Neuronal stem cell (in vitro differentiated cells): Measurements from ENCODE around the gene CLDN16.

ENCODE experiments used
- DNase-seq: peaks from one replicate; pipeline ENCODE4 v3.0.0-alpha.2; 2013; ENCODE audit warnings: low spot score
- H2AFZ ChIP-seq: one replicate; pipeline ENCODE4 v1.6.1; 2013; ENCODE audit warnings: mild to moderate bottlenecking, low read length, inconsistent platforms
- H2AK5ac ChIP-seq: 2 replicates; pipeline ENCODE4 v1.6.1; 2013; ENCODE audit warnings: low read depth, mild to moderate bottlenecking, inconsistent platforms, low read length, moderate library complexity, mixed read lengths
- H2BK120ac ChIP-seq: 2 replicates; pipeline ENCODE4 v1.6.1; 2013; ENCODE audit warnings: low read depth, mild to moderate bottlenecking, inconsistent platforms, low read length, moderate library complexity, mixed read lengths
- H2BK12ac ChIP-seq: one replicate; pipeline ENCODE4 v1.6.1; 2013; ENCODE audit warnings: low read length, inconsistent platforms
- H2BK15ac ChIP-seq: 2 replicates; pipeline ENCODE4 v1.6.1; 2013; ENCODE audit warnings: mild to moderate bottlenecking, low read length, inconsistent platforms, mixed read lengths
- H2BK5ac ChIP-seq: one replicate; pipeline ENCODE4 v1.6.1; 2013; ENCODE audit warnings: inconsistent platforms, mild to moderate bottlenecking, low read length, moderate library complexity
- H3K14ac ChIP-seq: one replicate; pipeline ENCODE4 v1.6.1; 2013; ENCODE audit warnings: low read length, inconsistent platforms
- H3K18ac ChIP-seq: 2 replicates; pipeline ENCODE4 v1.6.1; 2013; ENCODE audit warnings: low read length, inconsistent platforms
- H3K23ac ChIP-seq: 2 replicates; pipeline ENCODE4 v1.6.1; 2013; ENCODE audit warnings: low read depth, mild to moderate bottlenecking, mixed read lengths, low read length, inconsistent platforms; ENCODE audit not compliant: poor library complexity
- H3K27ac ChIP-seq: replicated peaks from 3 replicates; pipeline ENCODE4 v1.5.1; 2013; ENCODE audit warnings: low read length, inconsistent platforms
- H3K27me3 ChIP-seq, 3 experiments: 2 replicates each; pipeline ENCODE4 v1.6.1; 2013; ENCODE audit warnings: low read length in 3 of 3, mild to moderate bottlenecking in 2 of 3, inconsistent platforms in 1 of 3, low read depth in 1 of 3, mixed read lengths in 1 of 3, moderate library complexity in 1 of 3; ENCODE audit not compliant: control insufficient read depth in 3 of 3, insufficient read depth in 3 of 3
- H3K36me3 ChIP-seq, 2 donors: replicated peaks in 1 of 2; 2 replicates each; pipeline ENCODE4 v1.6.1; 2013; ENCODE audit warnings: low read length in 2 of 2; ENCODE audit not compliant: control insufficient read depth in 2 of 2, insufficient read depth in 2 of 2
- H3K4ac ChIP-seq: 2 replicates; pipeline ENCODE4 v1.6.1; 2013; ENCODE audit warnings: inconsistent platforms, mild to moderate bottlenecking, low read length, moderate library complexity
- H3K4me1 ChIP-seq, 2 donors: 1 replicate in 1 of 2; 2 replicates in 1 of 2; pipeline ENCODE4 v1.6.1; 2013; ENCODE audit warnings: low read length in 2 of 2, low read depth in 1 of 2; ENCODE audit not compliant: control insufficient read depth in 2 of 2, insufficient read depth in 1 of 2
- H3K4me2 ChIP-seq: one replicate; pipeline ENCODE4 v1.6.1; 2013; ENCODE audit warnings: mild to moderate bottlenecking, low read length, inconsistent platforms; ENCODE audit not compliant: insufficient read depth, poor library complexity, severe bottlenecking
- H3K4me3 ChIP-seq, 2 donors: 2 replicates each; pipeline ENCODE4 v1.5.1; 2013; ENCODE audit warnings: low read length in 2 of 2, mild to moderate bottlenecking in 2 of 2, inconsistent platforms in 1 of 2, moderate library complexity in 1 of 2
- H3K79me1 ChIP-seq: one replicate; pipeline ENCODE4 v1.6.1; 2013; ENCODE audit warnings: low read depth, mild to moderate bottlenecking, inconsistent platforms, low read length, moderate library complexity
- H3K9ac ChIP-seq: one replicate; pipeline ENCODE4 v1.6.1; 2013; ENCODE audit warnings: mild to moderate bottlenecking, low read depth, low read length, inconsistent platforms; ENCODE audit not compliant: poor library complexity
- H3K9me3 ChIP-seq, 2 donors: replicated peaks in 1 of 2; 2 replicates each; pipeline versions ENCODE3 to v1.6.1; 2013; ENCODE audit warnings: low read length in 2 of 2, mild to moderate bottlenecking in 2 of 2, inconsistent platforms in 1 of 2, low read depth in 1 of 2, mixed read lengths in 1 of 2, moderate library complexity in 1 of 2; ENCODE audit not compliant: control insufficient read depth in 2 of 2, insufficient read depth in 1 of 2
- H4K8ac ChIP-seq: one replicate; pipeline ENCODE4 v1.6.1; 2013; ENCODE audit warnings: low read depth, mild to moderate bottlenecking, inconsistent platforms, low read length, moderate library complexity
- H4K91ac ChIP-seq: one replicate; pipeline ENCODE4 v1.6.1; 2013; ENCODE audit warnings: low read length, low read depth, mild to moderate bottlenecking, inconsistent platforms; ENCODE audit not compliant: poor library complexity
- whole genome bisulfite sequencing, 2 donors: extraction: QIAGEN DNeasy Blood & Tissue Kit; methylation state at CpG; one replicate each; pipeline ENCODE4 v1.1.7; 2013; ENCODE audit warnings: missing lambda C conversion rate in 2 of 2, mixed read lengths in 1 of 2; ENCODE audit not compliant: insufficient read length in 2 of 2, insufficient replicate concordance in 1 of 2; ENCODE audit errors: extremely low coverage in 2 of 2; 5-methylcytosine and 5-hydroxymethylcytosine counted together

CLDN16 gene

GRCh38 chr3:190361791-190362190 lies 26.2 kb upstream of the CLDN16 start:
- no peak overlapping the region for H2AK5ac ChIP-seq
- H3K4me2 ChIP-seq = no peak overlapping the region
- H3K36me3 ChIP-seq = no peaks in the 10 kb centered on the region
- no peak overlapping the region for H4K91ac ChIP-seq
- DNase-seq = no peak
- H3K4ac ChIP-seq = no peak overlapping the region
- H3K18ac ChIP-seq = no peak overlapping the region
- no peak overlapping the region for H4K8ac ChIP-seq
- H2BK120ac ChIP-seq = no peak overlapping the region
- no peaks in the 10 kb centered on the region for H3K79me1 ChIP-seq
- no peak overlapping the region for H2BK5ac ChIP-seq
- H3K14ac ChIP-seq = no peak overlapping the region
- no peak overlapping the region for H3K23ac ChIP-seq
- no CpG with 5 or more reads among the region's 1 CpG for WGBS, 2 donors
- H3K27ac ChIP-seq = no peak overlapping the region
- peaks cover 0 to 2% of the 10 kb centered on the region in 2 donors for H3K4me1 ChIP-seq
- H3K4me3 ChIP-seq = no peak overlapping the region
- H3K27me3 ChIP-seq = no peaks in the 10 kb centered on the region
- no peak overlapping the region for H2BK12ac ChIP-seq
- H2AFZ ChIP-seq = no peak overlapping the region
- no peak overlapping the region for H3K9ac ChIP-seq
- H2BK15ac ChIP-seq = no peak overlapping the region
- H3K9me3 ChIP-seq = no peaks in the 10 kb centered on the region

GRCh38 chr3:190362258-190362657 lies 25.7 kb upstream of the CLDN16 start:
- Histone ChIP-seq H3K36me3 (no peaks in the 10 kb centered on the region), H2AK5ac (no peak overlapping the region), H2AFZ (no peak overlapping the region), H2BK15ac (no peak overlapping the region), H3K79me1 (no peaks in the 10 kb centered on the region), H3K18ac (no peak overlapping the region), H3K4ac (no peak overlapping the region), H3K4me3 (no peak overlapping the region), H3K4me1 (peaks cover 0 to 2% of the 10 kb centered on the region in 2 donors), H2BK12ac (no peak overlapping the region), H3K27me3 (no peaks in the 10 kb centered on the region), H3K4me2 (no peak overlapping the region), H3K23ac (no peak overlapping the region), H2BK120ac (no peak overlapping the region), H3K14ac (no peak overlapping the region), H2BK5ac (no peak overlapping the region), H4K91ac (no peak overlapping the region), H3K9ac (no peak overlapping the region), H3K9me3 (no peaks in the 10 kb centered on the region), H4K8ac (no peak overlapping the region), H3K27ac (no peak overlapping the region)
- no peak for DNase-seq
- WGBS, 2 donors = no CpG with 5 or more reads among the region's 9 CpGs

GRCh38 chr3:190366133-190366532 lies 21.8 kb upstream of the CLDN16 start:
- no peak overlapping the region for H3K4ac ChIP-seq
- no peak overlapping the region for H3K14ac ChIP-seq
- no peak overlapping the region for H3K23ac ChIP-seq
- no peaks in the 10 kb centered on the region for H3K79me1 ChIP-seq
- H4K8ac ChIP-seq = no peak overlapping the region
- no peak overlapping the region for H2BK15ac ChIP-seq
- no peak overlapping the region for H3K27ac ChIP-seq
- H2BK120ac ChIP-seq = no peak overlapping the region
- H3K27me3 ChIP-seq = no peaks in the 10 kb centered on the region
- no peak overlapping the region for H2BK5ac ChIP-seq
- H2BK12ac ChIP-seq = no peak overlapping the region
- no peak overlapping the region for H3K4me2 ChIP-seq
- H4K91ac ChIP-seq = no peak overlapping the region
- no peak overlapping the region for H2AK5ac ChIP-seq
- peaks cover 0 to 2% of the 10 kb centered on the region in 2 donors for H3K4me1 ChIP-seq
- no peaks in the 10 kb centered on the region for H3K36me3 ChIP-seq
- no peak for DNase-seq
- no peak overlapping the region for H3K4me3 ChIP-seq
- no peaks in the 10 kb centered on the region for H3K9me3 ChIP-seq
- H3K18ac ChIP-seq = no peak overlapping the region
- no peak overlapping the region for H3K9ac ChIP-seq
- WGBS, 2 donors = no CpG with 5 or more reads among the region's 2 CpGs
- H2AFZ ChIP-seq = no peak overlapping the region

GRCh38 chr3:190368881-190369280 lies 19.1 kb upstream of the CLDN16 start:
- Histone ChIP-seq H3K14ac (no peak overlapping the region), H2BK120ac (no peak overlapping the region), H3K4ac (no peak overlapping the region), H3K18ac (no peak overlapping the region), H3K4me1 (no peaks in the 10 kb centered on the region), H3K9me3 (no peaks in the 10 kb centered on the region), H2BK15ac (no peak overlapping the region), H4K8ac (no peak overlapping the region), H3K36me3 (no peaks in the 10 kb centered on the region), H3K79me1 (no peaks in the 10 kb centered on the region), H4K91ac (no peak overlapping the region), H3K27ac (no peak overlapping the region), H3K23ac (no peak overlapping the region), H2AK5ac (no peak overlapping the region), H2BK5ac (no peak overlapping the region), H3K4me3 (no peak overlapping the region), H3K9ac (no peak overlapping the region), H3K4me2 (no peak overlapping the region), H2AFZ (no peak overlapping the region), H3K27me3 (no peaks in the 10 kb centered on the region), H2BK12ac (no peak overlapping the region)
- no peak for DNase-seq
